Astrocyte (in vitro differentiated cells and primary cell): ENCODE results near the gene STING1. TPM values are rescaled to one million over a fixed set of nuclear protein-coding genes. Genes with fewer than 3 reads are reported as not detected.

Source experiments
- DNase-seq: peaks from one replicate; pipeline ENCODE4 v3.0.0-alpha.2; 2010; ENCODE audit warnings: low read depth
- FAIRE-seq: peaks from 2 replicates; lab custom pipeline; 2011; peaks lifted over from hg19 to GRCh38; lab: Jason Lieb, UNC
- H2AFZ ChIP-seq: 2 replicates; pipeline ENCODE4 v1.6.0; 2012; ENCODE audit warnings: low read depth, low read length, inconsistent platforms
- H3K27ac ChIP-seq: 2 replicates; pipeline ENCODE4 v1.5.1; 2011; ENCODE audit warnings: low read depth, low read length, inconsistent platforms
- H3K27me3 ChIP-seq: 2 replicates; pipeline ENCODE4 v1.6.0; 2011; ENCODE audit warnings: low read length, inconsistent platforms; ENCODE audit not compliant: insufficient read depth
- H3K36me3 ChIP-seq: 2 replicates; pipeline ENCODE4 v1.5.1; 2011; ENCODE audit warnings: low read length, inconsistent platforms; ENCODE audit not compliant: insufficient read depth
- H3K4me1 ChIP-seq: 2 replicates; pipeline ENCODE4 v1.5.1; 2011; ENCODE audit warnings: low read length, inconsistent platforms; ENCODE audit not compliant: insufficient read depth
- H3K4me2 ChIP-seq: 2 replicates; pipeline ENCODE4 v1.6.0; 2012; ENCODE audit warnings: low read length, inconsistent platforms
- H3K4me3 ChIP-seq: 2 replicates; pipeline ENCODE4 v1.5.1; 2011; ENCODE audit warnings: low read depth, mild to moderate bottlenecking, low read length, inconsistent platforms; ENCODE audit not compliant: insufficient read depth
- H3K79me2 ChIP-seq: 2 replicates; pipeline ENCODE4 v1.6.0; 2012; ENCODE audit warnings: mild to moderate bottlenecking, low read length, inconsistent platforms; ENCODE audit not compliant: insufficient read depth
- H3K9ac ChIP-seq: 2 replicates; pipeline ENCODE4 v1.6.0; 2012; ENCODE audit warnings: mild to moderate bottlenecking, low read length, inconsistent platforms
- H3K9me3 ChIP-seq: 2 replicates; pipeline ENCODE4 v1.5.1; 2012; ENCODE audit warnings: low read depth, mild to moderate bottlenecking, low read length, inconsistent platforms; ENCODE audit not compliant: insufficient read depth
- H4K20me1 ChIP-seq: 2 replicates; pipeline ENCODE4 v1.6.0; 2012; ENCODE audit warnings: low read length, inconsistent platforms; ENCODE audit not compliant: insufficient read depth
- H3K27ac Mint-ChIP-seq: one replicate; pipeline ENCODE4 v1.8.0; 2021; ENCODE audit warnings: mild to moderate bottlenecking, mixed read lengths; ENCODE audit not compliant: unreplicated experiment
- H3K27me3 Mint-ChIP-seq: one replicate; pipeline ENCODE4 v1.8.0; 2021; ENCODE audit warnings: low read depth, mixed read lengths; ENCODE audit not compliant: unreplicated experiment
- H3K36me3 Mint-ChIP-seq: one replicate; pipeline ENCODE4 v1.8.0; 2021; ENCODE audit warnings: low read depth, mixed read lengths; ENCODE audit not compliant: unreplicated experiment
- H3K4me1 Mint-ChIP-seq: one replicate; pipeline ENCODE4 v1.8.0; 2021; ENCODE audit warnings: low read depth, mixed read lengths; ENCODE audit not compliant: unreplicated experiment
- H3K4me3 Mint-ChIP-seq: one replicate; pipeline ENCODE4 v1.8.0; 2021; ENCODE audit warnings: mild to moderate bottlenecking, moderate library complexity, mixed read lengths; ENCODE audit not compliant: unreplicated experiment
- H3K9me3 Mint-ChIP-seq: one replicate; pipeline ENCODE4 v1.8.0; 2021; ENCODE audit warnings: mild to moderate bottlenecking, mixed read lengths; ENCODE audit not compliant: unreplicated experiment
- EZH2 ChIP-seq: IDR thresholded peaks from 2 replicates; pipeline ENCODE4 v1.6.1; 2012; ENCODE audit warnings: mild to moderate bottlenecking, low read length, inconsistent platforms; ENCODE audit not compliant: insufficient read depth
- total RNA-seq: library from RNA; stranded (reverse); gene quantifications from 2 replicates; pipeline ENCODE4 v1.2.1, GENCODE V29; 2021
- TF ChIP-seq, protein P1 (sequence below): IDR thresholded peaks from 2 replicates; pipeline ENCODE4 v1.5.1; 2011; ENCODE audit warnings: low read depth, mild to moderate bottlenecking, inconsistent platforms, low read length, moderate library complexity; ENCODE audit not compliant: insufficient read depth

Gene STING1
- total RNA-seq, 1 donor from 2014 or later = 3.3 TPM

DNA sequence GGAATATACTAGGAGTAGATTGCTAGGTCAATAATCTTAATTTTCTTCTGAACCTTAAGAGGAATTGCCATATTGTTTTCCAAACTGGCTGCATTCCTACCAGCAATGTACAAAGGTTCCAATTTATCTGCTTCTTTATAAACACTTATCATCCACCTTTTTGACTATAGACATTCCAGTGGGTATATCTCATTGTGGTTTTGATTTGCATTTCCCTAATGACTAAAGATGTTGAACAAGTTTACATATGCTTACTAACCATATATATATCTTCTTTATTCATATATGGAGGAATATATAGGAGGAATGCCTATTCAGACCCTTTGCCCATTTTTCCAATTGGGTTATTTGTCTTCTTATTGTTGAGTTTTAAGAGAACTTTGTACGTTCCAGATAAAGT is 50.9 kb downstream of the STING1 start:
- Histone ChIP-seq H3K27me3 (no peaks in the 10 kb centered on the region), H2AFZ (no peak overlapping the region), H3K4me2 (no peak overlapping the region), H3K4me3 (no peak overlapping the region), H3K9ac (no peak overlapping the region), H3K79me2 (no peaks in the 10 kb centered on the region), H3K36me3 (peaks cover 4% of the 10 kb centered on the region), H3K9me3 (no peaks in the 10 kb centered on the region), H3K4me1 (peaks cover 1% of the 10 kb centered on the region), H3K27ac (no peak overlapping the region), H4K20me1 (no peaks in the 10 kb centered on the region)
- no peaks in the 10 kb centered on the region for H3K27me3 Mint-ChIP-seq
- FAIRE-seq = no peak
- no peak overlapping the region for H3K4me3 Mint-ChIP-seq
- peaks cover 3% of the 10 kb centered on the region for H3K36me3 Mint-ChIP-seq
- no peak for DNase-seq
- no peak overlapping the region for H3K27ac Mint-ChIP-seq
- H3K4me1 Mint-ChIP-seq = peaks cover 4% of the 10 kb centered on the region
- TF ChIP-seq, protein P1, sequence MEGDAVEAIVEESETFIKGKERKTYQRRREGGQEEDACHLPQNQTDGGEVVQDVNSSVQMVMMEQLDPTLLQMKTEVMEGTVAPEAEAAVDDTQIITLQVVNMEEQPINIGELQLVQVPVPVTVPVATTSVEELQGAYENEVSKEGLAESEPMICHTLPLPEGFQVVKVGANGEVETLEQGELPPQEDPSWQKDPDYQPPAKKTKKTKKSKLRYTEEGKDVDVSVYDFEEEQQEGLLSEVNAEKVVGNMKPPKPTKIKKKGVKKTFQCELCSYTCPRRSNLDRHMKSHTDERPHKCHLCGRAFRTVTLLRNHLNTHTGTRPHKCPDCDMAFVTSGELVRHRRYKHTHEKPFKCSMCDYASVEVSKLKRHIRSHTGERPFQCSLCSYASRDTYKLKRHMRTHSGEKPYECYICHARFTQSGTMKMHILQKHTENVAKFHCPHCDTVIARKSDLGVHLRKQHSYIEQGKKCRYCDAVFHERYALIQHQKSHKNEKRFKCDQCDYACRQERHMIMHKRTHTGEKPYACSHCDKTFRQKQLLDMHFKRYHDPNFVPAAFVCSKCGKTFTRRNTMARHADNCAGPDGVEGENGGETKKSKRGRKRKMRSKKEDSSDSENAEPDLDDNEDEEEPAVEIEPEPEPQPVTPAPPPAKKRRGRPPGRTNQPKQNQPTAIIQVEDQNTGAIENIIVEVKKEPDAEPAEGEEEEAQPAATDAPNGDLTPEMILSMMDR = no peak
- no peak for TF ChIP-seq EZH2
- no peaks in the 10 kb centered on the region for H3K9me3 Mint-ChIP-seq

DNA sequence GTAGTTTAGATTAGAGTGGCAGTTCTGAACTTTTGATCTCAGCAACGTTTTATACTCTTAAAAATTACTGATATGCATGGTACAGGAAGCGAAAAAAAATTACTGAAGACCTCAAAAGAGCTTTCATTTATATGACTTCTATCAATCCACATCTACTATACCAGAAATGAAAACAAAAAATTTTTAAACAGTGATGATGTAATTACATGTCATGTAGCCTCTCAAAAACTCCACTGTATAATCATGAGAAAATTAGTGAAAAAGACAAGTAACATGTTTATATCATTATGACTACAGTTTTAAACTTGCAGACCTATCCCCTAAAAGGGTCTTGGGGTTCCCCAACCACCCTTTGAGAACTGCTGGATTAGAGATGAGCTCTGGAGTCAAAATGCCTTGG is 52.5 kb downstream of the STING1 start:
- no peaks in the 10 kb centered on the region for H3K9me3 ChIP-seq
- H2AFZ ChIP-seq = no peak overlapping the region
- no peak overlapping the region for H3K4me3 ChIP-seq
- no peak overlapping the region for H3K4me2 ChIP-seq
- no peaks in the 10 kb centered on the region for H3K27me3 ChIP-seq
- H4K20me1 ChIP-seq = no peaks in the 10 kb centered on the region
- H3K79me2 ChIP-seq = no peaks in the 10 kb centered on the region
- no peak overlapping the region for H3K4me3 Mint-ChIP-seq
- peaks cover 3% of the 10 kb centered on the region for H3K36me3 Mint-ChIP-seq
- DNase-seq (no peak), FAIRE-seq (no peak)
- TF ChIP-seq, protein P1 = no peak
- TF ChIP-seq EZH2 = no peak
- no peak overlapping the region for H3K9ac ChIP-seq
- peaks cover 8% of the 10 kb centered on the region for H3K4me1 ChIP-seq
- peaks cover 10% of the 10 kb centered on the region for H3K4me1 Mint-ChIP-seq
- peaks cover 4% of the 10 kb centered on the region for H3K36me3 ChIP-seq
- H3K27ac ChIP-seq = no peak overlapping the region
- no peaks in the 10 kb centered on the region for H3K27me3 Mint-ChIP-seq
- no peak overlapping the region for H3K27ac Mint-ChIP-seq
- no peaks in the 10 kb centered on the region for H3K9me3 Mint-ChIP-seq

DNA sequence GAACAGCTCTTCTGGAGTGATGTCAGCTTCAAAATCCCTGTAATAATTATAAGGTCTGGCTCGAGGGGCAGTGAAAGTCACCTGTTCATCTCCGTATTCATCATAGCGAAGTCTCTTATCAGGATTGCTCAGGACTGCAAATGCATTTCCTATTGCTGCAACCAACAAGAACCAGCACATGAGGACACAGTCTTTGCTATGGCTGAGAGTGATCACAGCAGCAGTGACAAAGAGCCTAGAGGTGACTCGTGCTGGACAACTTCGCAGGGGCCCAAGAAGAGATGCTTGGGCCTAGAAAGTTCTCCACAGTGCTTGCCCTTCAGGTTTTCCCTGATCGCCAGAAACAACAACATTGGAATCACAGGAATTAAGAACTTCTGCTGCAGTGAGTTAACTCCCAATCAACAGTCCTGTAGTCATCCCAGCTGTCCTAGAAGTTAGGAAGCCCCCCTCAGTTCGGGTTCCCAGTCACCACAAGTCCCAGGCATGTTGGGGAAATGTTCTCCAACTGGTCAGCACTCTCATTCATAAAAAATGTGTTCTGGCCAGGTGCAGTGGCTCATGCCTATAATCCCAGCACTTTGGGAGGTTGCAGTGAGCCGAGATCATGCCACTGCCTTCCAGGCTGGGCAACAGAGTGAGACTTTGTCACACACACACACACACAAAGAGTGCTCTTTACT is 56.2 kb downstream of the STING1 start:
- Histone ChIP-seq H3K4me3 (no peak overlapping the region), H3K9ac (no peak overlapping the region), H3K27ac (no peak overlapping the region), H3K79me2 (no peaks in the 10 kb centered on the region), H3K9me3 (no peaks in the 10 kb centered on the region), H3K4me2 (no peak overlapping the region), H3K36me3 (peaks cover 4% of the 10 kb centered on the region), H2AFZ (no peak overlapping the region), H3K4me1 (peaks cover 8% of the 10 kb centered on the region), H4K20me1 (no peaks in the 10 kb centered on the region), H3K27me3 (no peaks in the 10 kb centered on the region)
- Mint-ChIP-seq H3K9me3 (no peaks in the 10 kb centered on the region), H3K4me3 (no peak overlapping the region), H3K27ac (peak overlapping the region; percentile 59), H3K27me3 (no peaks in the 10 kb centered on the region), H3K36me3 (peaks cover 7% of the 10 kb centered on the region), H3K4me1 (peaks cover 10% of the 10 kb centered on the region)
- TF ChIP-seq, protein P1 = no peak
- TF ChIP-seq EZH2 = no peak
- no peak for FAIRE-seq
- peak; percentile 76 for DNase-seq
